ENCODE measurements around the gene HM13. TPM values are rescaled to one million over a fixed set of nuclear protein-coding genes. Genes with fewer than 3 reads are reported as not detected.
"Not testable (repeated sequence)": the region's sequence is repeated elsewhere in the genome, so short reads cannot be mapped to it uniquely, and the experiment has no call there.

Gene HM13
- total and polyA plus RNA-seq, 2 of the 13 experiments (the other 11 are each of a cell fraction or from before 2014, with no cell fraction given), result 118 to 243 TPM

DNA sequence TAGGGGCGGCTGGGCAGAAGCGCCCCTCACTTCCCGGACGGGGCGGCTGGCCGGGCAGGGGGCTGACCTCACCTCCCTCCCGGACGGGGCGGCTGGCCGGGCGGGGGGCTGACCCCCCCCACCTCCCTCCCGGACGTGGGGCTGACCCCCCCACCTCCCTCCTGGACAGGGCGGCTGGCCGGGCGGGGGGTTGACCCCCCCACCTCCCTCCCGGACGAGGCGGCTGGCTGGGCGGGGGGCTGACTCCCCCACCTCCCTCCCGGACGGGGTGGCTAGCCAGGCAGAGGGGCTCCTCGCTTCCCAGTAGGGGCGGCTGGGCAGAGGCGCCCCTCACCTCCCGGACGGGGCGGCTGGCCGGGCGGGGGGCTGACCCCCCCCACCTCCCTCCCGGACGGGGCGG is 43.3 kb upstream of the HM13 start:
- DNase-seq (ENCODE audit: low spot score); CTCF ChIA-PET (ENCODE audit: low intra/inter-chr PET ratio, low total read pairs); H4K20me1 ChIP-seq (ENCODE audit: insufficient read depth, low read length); H3K27ac ChIP-seq (ENCODE audit: extremely low read length, insufficient read depth, low read length); FAIRE-seq; H3K79me2 ChIP-seq (ENCODE audit: insufficient read depth, low read length); BruUV-seq (replicated peaks); H3K4me2 ChIP-seq (ENCODE audit: low read depth, low read length); H3K9me3 ChIP-seq (ENCODE audit: low read length); H3K9ac ChIP-seq (ENCODE audit: insufficient read depth, low read depth, low read length); ATAC-seq; H2AFZ ChIP-seq (ENCODE audit: low read length); H3K4me1 ChIP-seq (ENCODE audit: insufficient read depth, low read length); H3K36me3 ChIP-seq (replicated peaks in 1 of 2; ENCODE audit: control insufficient read depth in 1 of 2, insufficient read depth in 2 of 2, low read length in 2 of 2); H3K4me3 ChIP-seq (replicated peaks in 1 of 3; ENCODE audit: insufficient read depth in 1 of 3, low read depth in 2 of 3, low read length in 3 of 3); POLR2A ChIA-PET; intact Hi-C loops (cut with micrococcal nuclease; ENCODE audit: unreplicated experiment): not testable (repeated sequence)
- H3K27me3 ChIP-seq (ENCODE audit: control insufficient read depth in 1 of 2, insufficient read depth in 2 of 2, low read length in 2 of 2), result peaks cover 2 to 34% of the 10 kb centered on the region in 2 experiments; a peak in 4 of 5 replicates
- 95% methylated on average over 4 of the region's 33 CpGs for WGBS (ENCODE audit: low lambda C conversion rate)
- in situ Hi-C loops (cut with HindIII; ENCODE audit: extremely low pct_ligation_motif_present, low pct_unique_long_range_greater_than_20kb), result loop anchor here (10.0 kb wide), 1 partner anchor 64 kb away; no protein-coding TSS in a partner anchor

DNA sequence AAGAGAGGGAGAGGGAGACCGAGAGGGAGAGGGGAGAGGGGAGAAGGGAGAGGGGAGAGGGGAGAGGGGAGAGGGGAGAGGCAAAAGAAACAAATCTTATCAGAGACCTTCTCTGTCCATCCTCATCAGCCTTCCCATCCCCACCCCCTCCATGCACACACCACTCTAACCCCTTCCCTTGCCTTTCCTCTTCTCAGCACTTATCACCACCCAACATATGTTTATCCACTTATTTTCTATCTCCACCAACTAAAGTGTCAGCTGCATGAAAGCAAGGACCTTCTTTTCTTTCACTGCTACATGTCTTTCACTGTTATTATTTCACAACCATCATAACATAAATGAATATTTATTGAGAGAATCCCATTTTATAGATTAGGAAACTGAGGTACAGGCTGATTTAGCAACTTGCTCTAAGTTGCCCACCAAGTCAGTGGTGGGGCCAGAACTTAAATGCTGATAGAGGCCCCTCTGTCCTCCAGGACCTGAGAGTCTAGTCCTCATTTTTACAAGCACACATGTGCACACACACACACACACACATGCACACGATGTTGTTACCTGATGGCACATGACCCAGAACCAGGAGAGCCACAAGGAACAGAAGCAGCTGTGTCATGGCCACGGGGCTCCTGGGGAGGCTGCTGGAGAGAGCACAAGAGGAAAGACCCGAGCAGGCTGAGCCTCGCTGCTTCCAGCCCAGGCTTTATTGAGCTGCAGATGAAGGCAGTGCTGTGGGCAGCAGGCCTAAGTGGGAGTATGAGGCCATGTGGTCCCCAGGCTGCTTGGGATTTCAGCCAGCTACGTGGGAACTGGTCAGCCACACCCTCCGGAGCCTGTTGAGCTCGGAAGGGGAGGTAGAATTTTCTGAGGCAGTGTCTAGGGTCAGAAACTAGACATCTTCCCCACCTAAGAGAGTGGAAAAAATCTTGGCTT is 41.6 kb upstream of the HM13 start:
- Histone ChIP-seq H3K27ac (ENCODE audit: extremely low read length, insufficient read depth, low read length) (no peak overlapping the region), H3K4me2 (ENCODE audit: low read depth, low read length) (no peak overlapping the region), H3K9me3 (ENCODE audit: low read length) (no peaks in the 10 kb centered on the region), H3K27me3 (ENCODE audit: control insufficient read depth in 1 of 2, insufficient read depth in 2 of 2, low read length in 2 of 2) (peaks cover 7 to 51% of the 10 kb centered on the region in 2 experiments; a peak in 4 of 5 replicates), H3K36me3 (replicated peaks in 1 of 2; ENCODE audit: control insufficient read depth in 1 of 2, insufficient read depth in 2 of 2, low read length in 2 of 2) (no peaks in the 10 kb centered on the region), H3K9ac (ENCODE audit: insufficient read depth, low read depth, low read length) (no peak overlapping the region), H4K20me1 (ENCODE audit: insufficient read depth, low read length) (no peaks in the 10 kb centered on the region), H2AFZ (ENCODE audit: low read length) (no peak overlapping the region), H3K79me2 (ENCODE audit: insufficient read depth, low read length) (no peaks in the 10 kb centered on the region), H3K4me1 (ENCODE audit: insufficient read depth, low read length) (no peaks in the 10 kb centered on the region), H3K4me3 (replicated peaks in 1 of 3; ENCODE audit: insufficient read depth in 1 of 3, low read depth in 2 of 3, low read length in 3 of 3) (no peak overlapping the region)
- DNase-seq (ENCODE audit: low spot score) (no peak), ATAC-seq (no peak; the same call in 1 of the 3 replicates), FAIRE-seq (no peak)
- ChIA-PET CTCF (ENCODE audit: low intra/inter-chr PET ratio, low total read pairs) (no interaction called here), POLR2A (no interaction called here)
- no peak for TF ChIP-seq HNRNPL (IDR thresholded peaks at IDR 0.05; ENCODE audit: low read depth, low read length)
- TF ChIP-seq ZNF33B (CRISPR knock-in tag; IDR thresholded peaks at IDR 0.05), result no peak
- TF ChIP-seq, protein P1, sequence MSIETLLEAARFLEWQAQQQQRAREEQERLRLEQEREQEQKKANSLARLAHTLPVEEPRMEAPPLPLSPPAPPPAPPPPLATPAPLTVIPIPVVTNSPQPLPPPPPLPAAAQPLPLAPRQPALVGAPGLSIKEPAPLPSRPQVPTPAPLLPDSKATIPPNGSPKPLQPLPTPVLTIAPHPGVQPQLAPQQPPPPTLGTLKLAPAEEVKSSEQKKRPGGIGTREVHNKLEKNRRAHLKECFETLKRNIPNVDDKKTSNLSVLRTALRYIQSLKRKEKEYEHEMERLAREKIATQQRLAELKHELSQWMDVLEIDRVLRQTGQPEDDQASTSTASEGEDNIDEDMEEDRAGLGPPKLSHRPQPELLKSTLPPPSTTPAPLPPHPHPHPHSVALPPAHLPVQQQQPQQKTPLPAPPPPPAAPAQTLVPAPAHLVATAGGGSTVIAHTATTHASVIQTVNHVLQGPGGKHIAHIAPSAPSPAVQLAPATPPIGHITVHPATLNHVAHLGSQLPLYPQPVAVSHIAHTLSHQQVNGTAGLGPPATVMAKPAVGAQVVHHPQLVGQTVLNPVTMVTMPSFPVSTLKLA (IDR thresholded peaks at IDR 0.05), result peak; percentile 49; the same call in 1 of the 2 replicates
- TF ChIP-seq HNRNPK (IDR thresholded peaks at IDR 0.05; ENCODE audit: low read depth, low read length, poor library complexity, severe bottlenecking), result peak; percentile 28
- peak; percentile 36; the same call in 1 of the 2 replicates for TF ChIP-seq ZNF768 (CRISPR knock-in tag; IDR thresholded peaks at IDR 0.05)
- peak; percentile 19; the same call in 1 of the 2 replicates for TF ChIP-seq ZNF629 (CRISPR knock-in tag; conservative IDR thresholded peaks at IDR 0.05)
- no peak for TF ChIP-seq KDM3A (CRISPR knock-in tag; IDR thresholded peaks at IDR 0.05; ENCODE audit: low read depth)
- TF ChIP-seq ETV6 (CRISPR knock-in tag; conservative IDR thresholded peaks at IDR 0.05), result no peak
- no TSS peak for BruUV-seq (replicated peaks)
- intact Hi-C loops (cut with micrococcal nuclease; ENCODE audit: unreplicated experiment) (no loop called here), in situ Hi-C loops (cut with HindIII; ENCODE audit: extremely low pct_ligation_motif_present, low pct_unique_long_range_greater_than_20kb) (loop anchor here (10.0 kb wide), 1 partner anchor 62 kb away; no protein-coding TSS in a partner anchor)
- WGBS (ENCODE audit: low lambda C conversion rate), result 23% methylated on average over 8 of the region's 8 CpGs

Data from HepG2 (cell line).